Gastroesophageal sphincter (tissue), 4 donors: ENCODE results near the gene SYNGR1. TPM values are rescaled to one million over a fixed set of nuclear protein-coding genes. Genes with fewer than 3 reads are reported as not detected.

ENCODE experiments used
- ATAC-seq: fragments of 150-250 bp; one replicate; pipeline ENCODE4 v1.9.1; 2016; ENCODE audit warnings: mild to moderate bottlenecking, moderate library complexity
- H3K27ac ChIP-seq, 4 donors: fragments of 200-600 bp; sonication (generic) in 3 of 4; 1 replicate in 3 of 4; 2 replicates in 1 of 4; pipeline ENCODE4 v1.5.1; 2016 to 2019
- H3K27me3 ChIP-seq: fragments of 200-600 bp; sonication (generic); one replicate; pipeline ENCODE4 v1.5.1; 2019
- H3K36me3 ChIP-seq, 2 donors: fragments of 200-600 bp; sonication (generic); one replicate each; pipeline ENCODE4 v1.5.1; 2019; ENCODE audit warnings: control low read depth in 1 of 2
- H3K4me1 ChIP-seq, 3 donors: fragments of 200-600 bp; sonication (generic); 1 replicate in 2 of 3; 2 replicates in 1 of 3; pipeline ENCODE4 v1.5.1; 2016 to 2019; ENCODE audit warnings: control low read depth in 2 of 3
- H3K4me3 ChIP-seq, 2 donors: fragments of 200-600 bp; sonication (generic); one replicate each; pipeline ENCODE4 v1.5.1; 2019; ENCODE audit warnings: mild to moderate bottlenecking in 1 of 2, moderate library complexity in 1 of 2
- H3K9me3 ChIP-seq, 3 donors: fragments of 200-600 bp; sonication (generic); one replicate each; pipeline ENCODE4 v1.5.1; 2017 to 2019; ENCODE audit warnings: control low read depth in 2 of 3
- EP300 ChIP-seq: sonication (generic); formaldehyde crosslinking; IDR thresholded peaks from one replicate; pipeline ENCODE4 v1.6.1; 2017; ENCODE audit warnings: antibody characterized with exemption, mild to moderate bottlenecking
- POLR2A ChIP-seq, 2 donors: fragments of 450-650 bp; IDR thresholded peaks; one replicate each; pipeline ENCODE4 v1.6.1; 2017; ENCODE audit warnings: antibody characterized with exemption in 2 of 2, mild to moderate bottlenecking in 2 of 2, moderate library complexity in 1 of 2
- POLR2AphosphoS5 ChIP-seq: sonication (generic); formaldehyde crosslinking; IDR thresholded peaks from one replicate; pipeline ENCODE4 v1.6.1; 2017; ENCODE audit warnings: antibody characterized with exemption
- WGBS, 2 donors: methylation state at CpG; one replicate each; pipeline ENCODE4 v1.1.5; 2018; ENCODE audit warnings: low coverage in 1 of 2; 5-methylcytosine and 5-hydroxymethylcytosine counted together
- total RNA-seq, 4 donors: library from RNA; depleted of rRNA; stranded (reverse); fragments of >200 nt; gene quantifications; one replicate each; pipeline ENCODE4 v1.1.0, GENCODE V29; 2016
- TF ChIP-seq, protein P1 (sequence below), 4 experiments: fragments of 200-600 bp in 2 of 4; fragments of 450-650 bp in 2 of 4; sonication (generic) in 1 of 4; IDR thresholded peaks; one replicate each; pipeline ENCODE4 v1.5.1; 2017 to 2019; ENCODE audit warnings: antibody characterized with exemption in 4 of 4, mild to moderate bottlenecking in 2 of 4, moderate library complexity in 2 of 4

Gene SYNGR1
- 10 to 100 TPM; 13.3 to 34.2 (median 20.1) TPM for total RNA-seq

- peak; percentile 47 for ATAC-seq
- Histone ChIP-seq H3K36me3 (no peaks in the 10 kb centered on the region), H3K9me3 (no peaks in the 10 kb centered on the region), H3K4me1 (peaks cover 0 to 32% (median 6%) of the 10 kb centered on the region in 3 donors), H3K27me3 (no peaks in the 10 kb centered on the region), H3K27ac (peak within 1 kb of the TSS; percentile 5 to 85 (median 77)), H3K4me3 (peak within 1 kb of the TSS; percentile 73 to 79)
- WGBS, 2 donors: no CpG with 5 or more reads among the region's 87 CpGs
- TF ChIP-seq POLR2A (IDR thresholded peaks at IDR 0.05) (no peak), POLR2AphosphoS5 (peak; percentile 10)
Observed at GRCh38 chr22:39349967-39350726, at the start of gene SYNGR1. SYNGR1 (plus strand) TSS chr22:39349991; CDS start chr22:39350011, 20 bp downstream.

- H3K27ac ChIP-seq: peak overlapping the region in 3 of 4 donors; percentile 44 to 72 (median 69)
- no peaks in the 10 kb centered on the region for H3K9me3 ChIP-seq
- H3K4me1 ChIP-seq: peaks cover 0 to 42% (median 24%) of the 10 kb centered on the region in 3 donors
- H3K27me3 ChIP-seq: peaks cover 5% of the 10 kb centered on the region
- TF ChIP-seq POLR2A (IDR thresholded peaks at IDR 0.05) (peak in 1 of 2 donors; percentile 6), POLR2AphosphoS5 (no peak), EP300 (no peak)
- TF ChIP-seq, protein P1, sequence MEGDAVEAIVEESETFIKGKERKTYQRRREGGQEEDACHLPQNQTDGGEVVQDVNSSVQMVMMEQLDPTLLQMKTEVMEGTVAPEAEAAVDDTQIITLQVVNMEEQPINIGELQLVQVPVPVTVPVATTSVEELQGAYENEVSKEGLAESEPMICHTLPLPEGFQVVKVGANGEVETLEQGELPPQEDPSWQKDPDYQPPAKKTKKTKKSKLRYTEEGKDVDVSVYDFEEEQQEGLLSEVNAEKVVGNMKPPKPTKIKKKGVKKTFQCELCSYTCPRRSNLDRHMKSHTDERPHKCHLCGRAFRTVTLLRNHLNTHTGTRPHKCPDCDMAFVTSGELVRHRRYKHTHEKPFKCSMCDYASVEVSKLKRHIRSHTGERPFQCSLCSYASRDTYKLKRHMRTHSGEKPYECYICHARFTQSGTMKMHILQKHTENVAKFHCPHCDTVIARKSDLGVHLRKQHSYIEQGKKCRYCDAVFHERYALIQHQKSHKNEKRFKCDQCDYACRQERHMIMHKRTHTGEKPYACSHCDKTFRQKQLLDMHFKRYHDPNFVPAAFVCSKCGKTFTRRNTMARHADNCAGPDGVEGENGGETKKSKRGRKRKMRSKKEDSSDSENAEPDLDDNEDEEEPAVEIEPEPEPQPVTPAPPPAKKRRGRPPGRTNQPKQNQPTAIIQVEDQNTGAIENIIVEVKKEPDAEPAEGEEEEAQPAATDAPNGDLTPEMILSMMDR (IDR thresholded peaks at IDR 0.05): no peak
- no peaks in the 10 kb centered on the region for H3K36me3 ChIP-seq
- ATAC-seq: peak; percentile 52
- 50 to 60% methylated on average over 1 to 2 of the region's 19 CpGs for WGBS, 2 donors
- peak overlapping the region in 1 of 2 donors; percentile 3 for H3K4me3 ChIP-seq
Observed at GRCh38 chr22:39300186-39300830, 49.5 kb upstream of the SYNGR1 start.

- no peak for TF ChIP-seq POLR2A (IDR thresholded peaks at IDR 0.05)
- no peak for TF ChIP-seq EP300
- no peak for TF ChIP-seq POLR2AphosphoS5
- TF ChIP-seq, protein P1 (IDR thresholded peaks at IDR 0.05): no peak
- Histone ChIP-seq H3K36me3 (no peaks in the 10 kb centered on the region), H3K9me3 (no peaks in the 10 kb centered on the region), H3K27ac (peak overlapping the region in 1 of 4 donors; percentile 44), H3K4me1 (peaks cover 0 to 42% (median 24%) of the 10 kb centered on the region in 3 donors), H3K4me3 (no peak overlapping the region), H3K27me3 (peaks cover 5% of the 10 kb centered on the region)
- ATAC-seq: no peak
- 90% methylated on average over 5 of the region's 9 CpGs; no CpG with 5 or more reads in 1 of the 2 donors for WGBS, 2 donors
Observed at GRCh38 chr22:39301108-39301507, 48.7 kb upstream of the SYNGR1 start.

GRCh38 chr22:39301926-39302325 lies 47.9 kb upstream of the SYNGR1 start:
- WGBS, 2 donors: 71% methylated on average over 1 of the region's 7 CpGs; no CpG with 5 or more reads in 1 of the 2 donors
- peaks cover 1% of the 10 kb centered on the region for H3K27me3 ChIP-seq
- H3K9me3 ChIP-seq: no peaks in the 10 kb centered on the region
- TF ChIP-seq EP300 (no peak), POLR2AphosphoS5 (no peak)
- TF ChIP-seq, protein P1 (IDR thresholded peaks at IDR 0.05): no peak
- H3K27ac ChIP-seq: no peak overlapping the region
- ATAC-seq: no peak
- H3K4me1 ChIP-seq: peaks cover 0 to 38% (median 22%) of the 10 kb centered on the region in 3 donors
- H3K4me3 ChIP-seq: no peak overlapping the region
- H3K36me3 ChIP-seq: no peaks in the 10 kb centered on the region

DNA sequence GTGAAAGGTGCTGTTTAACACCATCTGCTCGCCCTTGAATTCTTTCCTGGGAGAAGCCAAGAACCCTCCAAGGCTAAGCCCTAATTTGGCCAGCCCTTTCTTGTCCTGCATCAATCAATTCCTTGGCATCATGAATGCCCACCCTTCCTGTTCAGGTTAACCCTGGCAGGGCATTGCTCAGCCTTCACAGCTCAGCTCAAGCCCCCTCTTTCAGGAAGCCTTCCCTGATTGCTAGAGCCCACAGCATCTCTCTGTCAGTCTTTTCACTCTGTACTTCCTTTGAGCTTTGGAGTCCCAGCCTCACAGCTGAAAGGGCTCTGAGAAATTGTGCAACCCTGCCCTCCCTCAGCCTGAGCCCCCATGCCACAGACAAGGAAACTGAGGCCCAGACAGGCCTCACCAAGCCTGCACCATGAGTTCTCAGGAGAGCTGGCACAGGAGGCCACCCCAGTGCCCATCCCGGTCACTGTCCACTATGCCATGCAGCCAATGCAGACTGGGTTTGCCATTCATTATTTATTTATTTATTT lies 47.3 kb upstream of the SYNGR1 start:
- no peak for TF ChIP-seq POLR2AphosphoS5
- TF ChIP-seq EP300: no peak
- no peak for TF ChIP-seq POLR2A (IDR thresholded peaks at IDR 0.05)
- TF ChIP-seq, protein P1 (IDR thresholded peaks at IDR 0.05): no peak
- whole genome bisulfite sequencing, 2 donors: 100% methylated on average over 2 of the region's 2 CpGs; no CpG with 5 or more reads in 1 of the 2 donors

More for the DNA sequence above, 47.3 kb upstream of the SYNGR1 start:
- Histone ChIP-seq H3K27ac (no peak overlapping the region), H3K4me1 (peaks cover 0 to 33% (median 17%) of the 10 kb centered on the region in 3 donors), H3K36me3 (no peaks in the 10 kb centered on the region), H3K27me3 (no peaks in the 10 kb centered on the region), H3K9me3 (no peaks in the 10 kb centered on the region), H3K4me3 (no peak overlapping the region)
- no peak for ATAC-seq
